Epithelial cell of prostate (primary cell): ENCODE measurements around the gene POLE2.
"Not testable (repeated sequence)": the region's sequence is repeated elsewhere in the genome, so short reads cannot be mapped to it uniquely, and the experiment has no call there.

Source experiments
- DNase-seq: peaks from one replicate; pipeline ENCODE4 v3.0.0-alpha.2; 2011; ENCODE audit warnings: low read depth, low spot score
- H3K27ac ChIP-seq: fragments of 450-650 bp; 2 replicates; pipeline ENCODE4 v1.5.1; 2017; ENCODE audit warnings: mild to moderate bottlenecking

POLE2 gene, protein sequence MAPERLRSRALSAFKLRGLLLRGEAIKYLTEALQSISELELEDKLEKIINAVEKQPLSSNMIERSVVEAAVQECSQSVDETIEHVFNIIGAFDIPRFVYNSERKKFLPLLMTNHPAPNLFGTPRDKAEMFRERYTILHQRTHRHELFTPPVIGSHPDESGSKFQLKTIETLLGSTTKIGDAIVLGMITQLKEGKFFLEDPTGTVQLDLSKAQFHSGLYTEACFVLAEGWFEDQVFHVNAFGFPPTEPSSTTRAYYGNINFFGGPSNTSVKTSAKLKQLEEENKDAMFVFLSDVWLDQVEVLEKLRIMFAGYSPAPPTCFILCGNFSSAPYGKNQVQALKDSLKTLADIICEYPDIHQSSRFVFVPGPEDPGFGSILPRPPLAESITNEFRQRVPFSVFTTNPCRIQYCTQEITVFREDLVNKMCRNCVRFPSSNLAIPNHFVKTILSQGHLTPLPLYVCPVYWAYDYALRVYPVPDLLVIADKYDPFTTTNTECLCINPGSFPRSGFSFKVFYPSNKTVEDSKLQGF

GRCh38 chr14:49687942-49688700 is at the start of gene POLE2:
TSS of gene POLE2 (minus strand) at chr14:49688214. CDS start at chr14:49688203, 11 bp downstream.
- no peak within 1 kb of the TSS for H3K27ac ChIP-seq
- DNase-seq, result no peak

- DNase-seq, H3K27ac ChIP-seq: not testable (repeated sequence)
Observed at GRCh38 chr14:49735669-49736068, 47.7 kb upstream of the POLE2 start.

GRCh38 chr14:49733836-49734235 is 45.8 kb upstream of the POLE2 start:
- no peak for DNase-seq
- H3K27ac ChIP-seq, result no peak overlapping the region

- no peak overlapping the region for H3K27ac ChIP-seq
- no peak for DNase-seq
Observed at GRCh38 chr14:49732896-49733295, 44.9 kb upstream of the POLE2 start.

- H3K27ac ChIP-seq, result no peak overlapping the region
- DNase-seq, result no peak
Observed at GRCh38 chr14:49727171-49727570, 39.2 kb upstream of the POLE2 start.

GRCh38 chr14:49721733-49722435 is 33.9 kb upstream of the POLE2 start:
- not testable (repeated sequence) for DNase-seq, H3K27ac ChIP-seq

- DNase-seq, result no peak
- H3K27ac ChIP-seq, result no peak overlapping the region
Observed at GRCh38 chr14:49720744-49721143, 32.7 kb upstream of the POLE2 start.

DNA sequence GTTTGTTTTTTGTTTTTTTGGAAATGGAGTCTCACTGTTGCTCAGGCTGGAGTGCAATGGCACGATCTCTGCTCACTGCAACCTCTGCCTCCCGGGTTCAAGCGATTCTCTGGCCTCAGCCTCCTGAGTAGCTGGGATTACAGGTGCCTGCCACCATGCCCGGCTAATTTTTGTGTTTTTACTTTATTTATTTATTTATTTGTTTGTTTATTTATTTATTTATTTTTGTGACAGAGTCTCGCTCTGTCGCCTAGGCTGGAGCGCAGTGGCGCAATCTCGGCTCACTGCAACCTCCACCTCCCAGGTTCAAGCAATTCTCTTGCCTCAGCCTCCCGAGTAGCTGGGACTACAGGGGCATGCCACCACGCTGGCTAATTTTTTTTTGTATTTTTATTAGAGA is 23.0 kb upstream of the POLE2 start:
- DNase-seq, H3K27ac ChIP-seq: not testable (repeated sequence)

DNA sequence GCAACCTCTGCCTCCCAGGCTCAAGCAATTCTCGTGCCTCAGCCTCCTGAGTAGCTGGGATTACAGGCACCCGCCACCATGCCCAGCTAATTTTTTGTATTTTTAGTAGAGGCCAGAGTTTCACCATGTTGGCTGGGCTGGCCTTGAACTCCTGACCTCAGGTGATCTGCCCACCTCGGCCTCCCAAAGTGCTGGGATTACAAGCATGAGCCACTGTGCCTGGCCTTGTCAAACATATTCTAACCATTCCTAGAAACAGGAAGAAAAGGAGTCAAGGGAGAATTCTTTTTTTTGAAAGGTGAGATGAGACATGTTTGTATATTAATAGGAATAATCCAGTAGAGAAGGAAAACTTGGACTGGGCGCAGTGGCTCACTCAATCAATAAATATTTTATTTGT is 16.5 kb upstream of the POLE2 start:
- not testable (repeated sequence) for H3K27ac ChIP-seq, DNase-seq

DNA sequence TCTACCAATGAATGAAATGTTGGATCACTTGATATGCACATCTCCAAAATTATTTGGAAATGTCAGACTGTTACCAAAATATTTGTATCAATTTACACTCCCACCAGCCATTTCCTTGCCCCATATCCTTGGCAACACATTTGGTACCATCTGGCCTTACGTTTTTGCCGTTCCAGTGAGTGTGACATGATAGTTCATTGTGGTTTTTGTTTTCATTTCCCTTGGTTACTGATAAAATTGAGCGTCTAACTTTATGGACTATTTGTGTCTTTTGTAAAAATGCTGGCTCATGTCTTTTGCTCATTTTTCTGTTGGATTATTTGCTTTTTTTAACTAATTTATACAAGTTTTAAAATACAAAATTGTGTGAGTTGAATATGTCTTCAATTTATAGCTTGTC is 16.0 kb upstream of the POLE2 start:
- no peak for DNase-seq
- H3K27ac ChIP-seq, result no peak overlapping the region

GRCh38 chr14:49702725-49703124 is 14.7 kb upstream of the POLE2 start:
- no peak for DNase-seq

DNA sequence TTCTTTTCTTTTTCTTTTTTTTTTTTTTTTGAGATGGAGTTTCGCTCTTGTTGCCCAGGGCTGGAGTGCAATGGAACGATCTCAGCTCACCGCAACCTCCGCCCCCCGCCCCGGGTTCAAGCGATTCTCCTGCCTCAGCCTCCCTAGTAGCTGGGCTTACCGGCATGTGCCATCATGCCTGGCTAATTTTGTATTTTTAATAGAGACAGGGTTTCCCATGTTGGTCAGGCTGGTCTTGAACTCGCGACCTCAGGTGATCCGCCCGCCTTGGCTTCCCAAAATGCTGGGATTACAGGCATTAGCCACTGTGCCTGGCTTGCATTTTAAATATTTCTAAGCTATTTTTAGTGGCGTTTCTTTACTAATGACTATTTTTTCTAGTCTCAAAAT is 5.7 kb upstream of the POLE2 start:
- H3K27ac ChIP-seq, DNase-seq: not testable (repeated sequence)

More at GRCh38 chr14:49702725-49703124, 14.7 kb upstream of the POLE2 start:
- no peak overlapping the region for H3K27ac ChIP-seq

- peak within 1 kb of the TSS; percentile 47 for H3K27ac ChIP-seq
- DNase-seq, result no peak
Observed at GRCh38 chr14:49692811-49693734, 5.1 kb upstream of the POLE2 start, which contains the start of gene KLHDC1. TSS of gene KLHDC1 (plus strand) at chr14:49693120. CDS start at chr14:49693195, 75 bp downstream.

GRCh38 chr14:49692193-49692757 is 4.3 kb upstream of the POLE2 start:
- peak overlapping the region; percentile 47 for H3K27ac ChIP-seq
- DNase-seq, result no peak

DNA sequence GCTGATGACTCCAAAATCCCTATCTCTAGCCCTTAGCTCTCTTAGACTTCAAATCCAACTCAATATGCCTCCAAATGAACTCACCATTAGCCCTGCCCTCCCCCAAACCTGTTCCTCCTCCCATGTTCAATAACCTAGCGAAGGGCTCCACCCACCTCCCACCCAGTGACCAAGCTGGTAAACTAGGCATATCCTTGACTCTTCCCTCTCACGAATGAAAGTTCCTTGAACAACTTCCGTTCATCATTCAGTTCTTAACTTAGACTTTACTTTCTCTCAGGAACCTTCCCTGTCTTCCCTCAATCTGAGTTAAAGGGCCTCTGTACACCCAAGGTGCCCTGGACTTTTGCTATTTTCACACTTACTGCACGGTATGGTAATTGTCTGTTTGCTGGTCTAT is 3.0 kb upstream of the POLE2 start:
- no peak overlapping the region for H3K27ac ChIP-seq
- DNase-seq, result no peak

GRCh38 chr14:49688701-49689030 is 652 bp upstream of the POLE2 start:
- H3K27ac ChIP-seq, result no peak overlapping the region
- DNase-seq, result no peak

DNA sequence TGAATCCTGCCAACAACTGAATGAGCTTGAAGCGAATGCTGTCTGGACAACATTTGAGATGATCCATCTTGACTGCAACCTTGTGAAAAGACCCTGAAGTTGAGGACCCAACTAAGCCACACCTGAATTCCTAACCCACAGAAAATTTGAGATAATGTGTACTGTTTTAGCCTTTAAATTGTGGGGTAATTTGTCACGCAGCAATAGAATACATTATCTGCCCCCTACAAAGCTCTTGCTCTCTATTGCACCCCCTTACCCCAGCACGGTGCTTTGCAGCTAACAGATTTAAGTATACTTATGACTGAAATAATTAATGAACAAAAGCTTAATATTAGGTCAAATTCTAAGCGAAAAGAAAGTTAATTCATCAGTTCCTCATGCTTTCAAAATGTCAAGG is 1.6 kb downstream of the POLE2 start:
- DNase-seq, result no peak
- H3K27ac ChIP-seq, result no peak overlapping the region

DNA sequence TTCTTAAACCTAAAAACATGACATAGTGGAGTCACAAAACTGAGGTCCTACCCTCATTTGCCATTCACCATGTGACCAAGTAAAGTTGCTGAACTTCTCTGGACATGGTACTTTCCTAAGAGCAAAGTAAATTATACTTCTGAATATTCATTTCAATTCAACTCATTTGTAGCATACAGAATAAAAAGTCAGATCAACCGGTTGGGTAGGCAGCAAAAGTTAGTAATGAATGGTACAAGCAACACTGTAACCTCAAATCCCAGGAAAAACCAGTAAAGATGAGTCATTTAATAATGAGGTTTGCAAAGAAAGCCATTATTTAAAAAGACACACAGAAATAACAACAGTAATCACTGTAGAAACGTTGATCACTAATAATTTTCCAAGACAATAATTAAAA is 8.7 kb downstream of the POLE2 start:
- no peak overlapping the region for H3K27ac ChIP-seq
- peak; percentile 26 for DNase-seq

- H3K27ac ChIP-seq, result no peak overlapping the region
- DNase-seq, result no peak
Observed at GRCh38 chr14:49677643-49678042, 10.4 kb downstream of the POLE2 start.
